ENCODE data around the gene VGLL1.

The VGLL1 gene, protein sequence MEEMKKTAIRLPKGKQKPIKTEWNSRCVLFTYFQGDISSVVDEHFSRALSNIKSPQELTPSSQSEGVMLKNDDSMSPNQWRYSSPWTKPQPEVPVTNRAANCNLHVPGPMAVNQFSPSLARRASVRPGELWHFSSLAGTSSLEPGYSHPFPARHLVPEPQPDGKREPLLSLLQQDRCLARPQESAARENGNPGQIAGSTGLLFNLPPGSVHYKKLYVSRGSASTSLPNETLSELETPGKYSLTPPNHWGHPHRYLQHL

GRCh38 chrX:136531951-136532350 is at the start of gene VGLL1:
TSS of gene VGLL1 (plus strand) at chrX:136532215. CDS start at chrX:136536021, 3,806 bp downstream.
- DNase-seq (ENCODE audit: low spot score) = no peak

DNA sequence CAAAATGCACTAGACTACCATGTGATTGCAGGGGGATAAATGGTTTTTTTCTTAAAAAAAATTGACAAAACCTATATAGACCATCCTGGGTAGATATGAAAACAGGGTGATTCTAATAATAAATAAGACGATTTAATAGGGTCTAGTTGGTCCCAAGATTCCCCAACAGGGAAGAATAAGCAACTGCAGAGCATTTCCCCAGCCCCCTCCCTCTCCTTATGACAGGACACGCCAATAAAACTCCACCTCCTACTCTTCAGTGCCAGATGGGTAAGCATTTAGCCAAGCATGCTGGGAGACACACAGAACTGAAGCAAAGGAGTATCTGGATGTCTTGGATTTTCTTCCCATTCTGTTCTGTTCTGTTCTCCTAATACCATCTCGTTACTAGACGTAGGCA is 44.4 kb upstream of the VGLL1 start, which contains the start of gene BRS3:
Gene BRS3 (plus strand): TSS at position 301 of the 400 bp plus-strand sequence. CDS start 168 bp downstream, outside the sequence.
- no peak for DNase-seq (ENCODE audit: low spot score)

- DNase-seq (ENCODE audit: low spot score) = no peak
Observed at GRCh38 chrX:136488706-136489105, 43.3 kb upstream of the VGLL1 start.

DNA sequence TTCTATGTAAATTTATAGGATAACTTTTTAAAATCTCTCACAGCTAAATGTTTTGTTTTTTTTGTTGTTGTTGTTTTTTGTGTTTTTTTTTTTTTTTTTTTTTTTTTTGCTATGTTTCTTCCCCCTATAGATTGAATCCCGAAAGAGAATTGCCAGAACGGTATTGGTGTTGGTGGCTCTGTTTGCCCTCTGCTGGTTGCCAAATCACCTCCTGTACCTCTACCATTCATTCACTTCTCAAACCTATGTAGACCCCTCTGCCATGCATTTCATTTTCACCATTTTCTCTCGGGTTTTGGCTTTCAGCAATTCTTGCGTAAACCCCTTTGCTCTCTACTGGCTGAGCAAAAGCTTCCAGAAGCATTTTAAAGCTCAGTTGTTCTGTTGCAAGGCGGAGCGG is 40.2 kb upstream of the VGLL1 start:
- DNase-seq (ENCODE audit: low spot score) = no peak

DNA sequence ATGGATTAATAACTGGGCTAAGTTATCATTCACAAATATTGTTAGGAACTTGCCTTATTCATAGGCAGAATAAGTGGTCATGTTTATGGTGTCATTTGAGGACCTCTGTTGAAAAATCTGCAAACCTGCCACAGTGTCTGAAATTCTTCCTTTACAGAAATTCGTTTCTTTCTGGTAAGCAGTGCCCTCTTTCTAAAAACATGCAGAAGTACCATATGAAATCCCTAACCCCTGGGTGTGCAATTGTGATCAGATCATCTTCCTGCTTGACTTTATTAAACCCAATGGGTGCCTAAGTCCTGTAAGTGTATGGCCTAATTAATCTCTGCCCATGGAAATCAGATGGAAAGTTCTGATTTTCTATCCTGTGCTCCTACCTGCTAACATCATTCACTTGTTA is 39.0 kb upstream of the VGLL1 start:
- no peak for DNase-seq (ENCODE audit: low spot score)

- no peak for DNase-seq (ENCODE audit: low spot score)
Observed at GRCh38 chrX:136495043-136495442, 37.0 kb upstream of the VGLL1 start.

DNA sequence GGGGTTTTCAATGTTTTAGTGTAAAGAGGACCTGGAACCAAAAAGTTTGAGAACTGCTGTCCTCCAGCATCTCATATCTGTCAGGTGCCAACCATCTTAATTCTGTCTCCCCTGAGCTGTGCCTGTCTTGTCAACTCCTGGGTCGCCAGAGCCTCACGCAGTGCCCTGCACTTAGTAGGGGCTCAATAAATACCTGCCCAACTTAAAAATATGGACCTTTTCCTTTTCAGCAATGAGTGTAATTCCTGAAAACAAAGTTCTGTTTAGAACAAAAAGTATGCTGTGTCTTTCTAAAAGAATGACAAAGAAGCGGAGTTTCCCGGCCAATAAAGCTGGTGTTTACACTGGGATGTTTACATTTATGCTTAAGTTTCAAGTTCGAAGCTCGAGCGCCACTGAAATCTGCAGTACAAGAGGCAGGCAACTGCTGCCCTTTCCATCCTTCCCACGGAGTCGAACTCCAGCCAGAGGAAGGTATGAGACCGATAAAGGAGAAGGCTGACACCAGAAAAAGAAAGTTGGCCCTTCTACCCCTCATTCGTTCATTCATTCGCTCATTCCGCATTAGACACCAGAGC is 35.7 kb upstream of the VGLL1 start:
- peak; percentile 3 for DNase-seq (ENCODE audit: low spot score)

- peak; percentile 53 for DNase-seq (ENCODE audit: low spot score)
Observed at GRCh38 chrX:136496764-136497555, 35.1 kb upstream of the VGLL1 start.

GRCh38 chrX:136497556-136498052 is 34.4 kb upstream of the VGLL1 start, which contains the start of gene HTATSF1:
TSS of gene HTATSF1 (plus strand) at chrX:136497592. CDS start at chrX:136497685, 93 bp downstream.
- no peak for DNase-seq (ENCODE audit: low spot score)

DNA sequence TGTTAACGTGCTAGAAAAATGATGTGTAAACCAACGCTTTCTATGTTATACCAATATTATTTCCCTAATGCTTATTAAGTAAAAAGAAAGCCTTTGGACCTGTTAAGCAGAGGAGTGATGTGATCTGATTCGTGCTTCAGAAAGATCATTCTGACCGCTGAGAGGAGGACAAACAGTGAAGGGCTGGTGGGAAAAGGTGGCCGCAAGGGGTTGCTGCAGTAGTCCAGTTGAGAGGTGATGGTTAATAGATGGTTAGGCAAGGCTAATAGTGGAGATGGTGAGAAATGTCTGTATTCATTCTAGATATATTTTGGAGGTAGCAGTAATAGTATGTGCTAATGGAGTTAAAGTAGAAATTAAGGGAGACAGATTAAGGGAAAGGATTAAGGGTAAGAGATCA is 12.9 kb upstream of the VGLL1 start:
- no peak for DNase-seq (ENCODE audit: low spot score)

DNA sequence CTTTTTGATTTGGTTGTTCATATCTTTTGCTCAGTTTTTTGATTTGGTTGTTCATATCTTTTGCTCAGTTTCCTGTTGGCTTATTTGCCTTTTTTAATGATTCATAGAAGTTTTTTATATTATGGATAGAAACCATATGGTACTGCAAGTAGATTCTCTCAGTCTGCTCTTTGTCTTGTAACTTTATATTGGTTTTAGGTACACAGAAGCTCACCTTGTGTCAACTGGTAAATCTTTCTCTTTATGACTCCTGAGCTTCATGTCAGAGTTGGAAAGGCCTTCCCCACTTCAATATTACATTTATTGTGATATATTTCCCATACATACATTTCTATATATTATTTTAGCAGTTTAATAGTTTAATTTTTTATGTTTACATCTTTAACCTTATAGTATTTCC is 8.2 kb upstream of the VGLL1 start:
- DNase-seq (ENCODE audit: low spot score) = no peak

- DNase-seq (ENCODE audit: low spot score) = no peak
Observed at GRCh38 chrX:136525738-136526606, 6.0 kb upstream of the VGLL1 start.

GRCh38 chrX:136528645-136529315 is 3.2 kb upstream of the VGLL1 start:
- peak; percentile 6 for DNase-seq (ENCODE audit: low spot score)

- DNase-seq (ENCODE audit: low spot score) = no peak
Observed at GRCh38 chrX:136529795-136530194, 2.2 kb upstream of the VGLL1 start.

DNA sequence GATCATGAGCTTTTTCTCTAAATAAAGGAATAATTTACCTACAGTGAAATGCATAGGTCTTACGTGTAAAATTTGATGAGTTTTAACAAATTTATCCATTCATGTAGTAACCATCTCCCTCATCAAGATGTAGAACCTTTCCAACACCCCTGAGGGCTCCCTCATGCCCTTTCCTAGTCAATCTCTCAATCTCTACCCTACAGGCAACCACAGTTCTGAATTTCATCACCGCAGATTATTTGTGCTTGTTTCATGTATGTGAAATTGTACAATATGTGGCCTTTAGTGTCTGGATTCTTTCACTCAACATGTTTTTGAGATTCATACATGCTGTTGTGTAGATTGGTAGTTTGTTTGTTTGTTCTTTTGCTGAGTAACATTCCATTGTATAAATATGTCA is 2.1 kb downstream of the VGLL1 start:
- no peak for DNase-seq (ENCODE audit: low spot score)

DNA sequence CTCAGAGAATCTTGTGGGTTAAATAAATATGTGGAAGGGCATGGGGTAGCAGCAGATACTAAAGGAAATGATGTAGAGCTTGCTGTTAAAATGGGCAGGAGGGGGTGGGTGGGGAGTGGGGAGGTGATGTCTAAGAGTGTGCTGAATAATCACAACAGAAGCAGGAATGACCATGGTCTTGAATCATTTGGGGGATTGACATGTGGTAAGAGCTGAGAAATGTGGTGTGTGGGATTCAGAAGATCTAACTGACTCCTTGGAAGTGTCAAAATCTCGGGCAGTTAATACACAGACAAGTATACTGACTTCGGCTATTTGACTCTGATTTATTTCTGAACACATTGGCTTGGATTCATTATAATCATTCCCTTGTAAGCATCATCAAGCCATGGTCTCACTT is 6.8 kb downstream of the VGLL1 start:
- DNase-seq (ENCODE audit: low spot score) = no peak

- DNase-seq (ENCODE audit: low spot score) = no peak
Observed at GRCh38 chrX:136540226-136540625, 8.2 kb downstream of the VGLL1 start.

- DNase-seq (ENCODE audit: low spot score) = peak; percentile 6
Observed at GRCh38 chrX:136541294-136541693, 9.3 kb downstream of the VGLL1 start.

DNA sequence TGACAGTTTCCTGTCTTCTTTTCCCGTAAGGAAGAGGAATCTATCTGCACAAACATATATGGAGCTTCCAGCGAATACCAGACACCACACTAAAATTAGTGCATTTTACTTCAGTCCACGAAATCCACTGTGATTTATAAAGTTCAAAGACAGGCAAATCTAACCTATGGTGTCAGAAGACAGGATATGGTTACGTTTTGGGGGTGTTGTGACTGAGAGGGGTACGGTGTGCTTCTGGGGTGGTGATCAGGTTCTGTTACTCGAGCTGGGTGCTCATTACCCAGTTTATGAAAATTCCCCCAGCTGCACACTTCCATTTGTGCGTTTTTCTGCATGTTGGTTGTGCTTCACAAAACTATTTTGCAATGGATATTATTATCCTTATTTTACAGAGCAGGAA is 10.3 kb downstream of the VGLL1 start:
- no peak for DNase-seq (ENCODE audit: low spot score)

GRCh38 chrX:136546371-136546781 is 14.4 kb downstream of the VGLL1 start:
- DNase-seq (ENCODE audit: low spot score) = no peak

DNA sequence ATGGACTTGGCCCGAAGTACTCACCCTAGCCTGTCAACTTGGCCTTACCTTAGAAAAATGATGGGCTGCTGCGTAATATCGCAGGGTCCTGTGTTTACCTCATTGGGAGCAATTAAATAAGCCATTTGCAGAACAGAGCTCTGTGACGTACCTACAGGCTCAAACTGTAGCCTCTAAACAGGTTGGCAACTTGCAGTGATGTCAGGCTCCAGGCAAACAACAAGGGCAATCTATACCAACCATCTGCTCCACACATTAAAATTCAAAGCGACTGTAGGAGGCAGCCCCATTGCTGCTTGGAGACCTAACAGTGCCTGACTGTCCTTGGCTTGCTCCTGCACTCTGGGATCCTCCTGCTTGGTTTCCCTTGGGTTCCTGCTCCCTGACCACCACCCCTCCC is 17.2 kb downstream of the VGLL1 start:
- no peak for DNase-seq (ENCODE audit: low spot score)

All from HuH-7 (cell line).